Smooth muscle cell (in vitro differentiated cells): ENCODE results near the gene SS18. TPM values are rescaled to one million over a fixed set of nuclear protein-coding genes. Genes with fewer than 3 reads are reported as not detected.
A peak's percentile ranks its signal among the peaks of the same experiment; 100 is the strongest.

Experiments
- DNase-seq: peaks from one replicate; lab custom pipeline; 2025; ENCODE audit not compliant: unreplicated experiment; lab: John Stamatoyannopoulos, UW
- H2AFZ ChIP-seq: fragments of 200-600 bp; sonication (generic); 2 replicates; pipeline ENCODE4 v1.6.0; 2016; ENCODE audit warnings: antibody characterized with exemption, low read depth, mild to moderate bottlenecking
- H3F3A ChIP-seq: fragments of 200-600 bp; sonication (generic); 2 replicates; pipeline ENCODE4 v1.6.0; 2017; ENCODE audit warnings: antibody characterized with exemption, low read depth
- H3K27ac ChIP-seq: fragments of 200-600 bp; sonication (generic); 2 replicates; pipeline ENCODE4 v1.5.1; 2016; ENCODE audit warnings: low read depth, mild to moderate bottlenecking
- H3K27me3 ChIP-seq: fragments of 200-600 bp; sonication (generic); 2 replicates; pipeline ENCODE4 v1.6.1; 2016; ENCODE audit warnings: low read depth, mild to moderate bottlenecking
- H3K36me3 ChIP-seq: fragments of 200-600 bp; sonication (generic); 2 replicates; pipeline ENCODE4 v1.5.1; 2016; ENCODE audit warnings: low read depth
- H3K4me1 ChIP-seq: fragments of 200-600 bp; sonication (generic); 2 replicates; pipeline ENCODE4 v1.5.1; 2016; ENCODE audit warnings: low read depth
- H3K4me2 ChIP-seq: fragments of 200-600 bp; sonication (generic); 2 replicates; pipeline ENCODE4 v1.6.0; 2016; ENCODE audit warnings: mild to moderate bottlenecking
- H3K4me3 ChIP-seq: fragments of 200-600 bp; sonication (generic); 2 replicates; pipeline ENCODE4 v1.5.1; 2016; ENCODE audit warnings: mild to moderate bottlenecking
- H3K79me2 ChIP-seq: fragments of 200-600 bp; sonication (generic); 2 replicates; pipeline ENCODE4 v1.6.0; 2016; ENCODE audit warnings: low read depth, mild to moderate bottlenecking
- H3K9ac ChIP-seq: fragments of 200-600 bp; sonication (generic); 2 replicates; pipeline ENCODE4 v1.6.0; 2016; ENCODE audit warnings: low read depth
- H3K9me3 ChIP-seq: fragments of 200-600 bp; sonication (generic); replicated peaks from 2 replicates; pipeline ENCODE4 v1.5.1; 2016; ENCODE audit warnings: low read depth
- H4K20me1 ChIP-seq: fragments of 200-600 bp; sonication (generic); 2 replicates; pipeline ENCODE4 v1.6.0; 2016; ENCODE audit warnings: low read depth
- CTCF ChIP-seq: fragments of 200-600 bp; sonication (generic); IDR thresholded peaks from 2 replicates; pipeline ENCODE4 v1.5.1; 2017; ENCODE audit warnings: borderline replicate concordance, mild to moderate bottlenecking, antibody characterized with exemption; ENCODE audit not compliant: insufficient read depth, poor library complexity, severe bottlenecking
- WGBS: methylation state at CpG from one replicate; pipeline ENCODE4 v1.1.7; 2016; ENCODE audit warnings: low lambda C conversion rate; 5-methylcytosine and 5-hydroxymethylcytosine counted together
- polyA plus RNA-seq: library from polyadenylated mRNA; unstranded; fragments of >200 nt; fragmentation: Nextera tagmentation; extraction: Ambion mirVana; gene quantifications from 2 replicates; pipeline ENCODE4 v1.2.1, GENCODE V29; 2016
- total RNA-seq: library from RNA; depleted of rRNA; stranded (reverse); fragments of >200 nt; gene quantifications from 2 replicates; pipeline ENCODE4 v1.2.3, GENCODE V29; 2014

The SS18 gene
- total and polyA plus RNA-seq, 2 experiments from 2014 or later = 109 to 180 TPM

- Histone ChIP-seq H4K20me1 (peaks cover 72% of the 10 kb centered on the region), H3F3A (no peaks in the 10 kb centered on the region), H3K4me3 (no peak overlapping the region), H3K9ac (no peak overlapping the region), H3K36me3 (peaks cover 40% of the 10 kb centered on the region), H2AFZ (no peak overlapping the region), H3K79me2 (peaks cover 98% of the 10 kb centered on the region), H3K9me3 (no peaks in the 10 kb centered on the region), H3K4me1 (no peaks in the 10 kb centered on the region), H3K4me2 (no peak overlapping the region), H3K27me3 (no peaks in the 10 kb centered on the region), H3K27ac (no peak overlapping the region)
- WGBS = 95% methylated on average over 2 of the region's 2 CpGs
- DNase-seq = no peak
- no peak for TF ChIP-seq CTCF
Measured at GRCh38 chr18:26071725-26072124, 18.7 kb downstream of the SS18 start.

GRCh38 chr18:26071020-26071419, 19.4 kb downstream of the SS18 start:
- Histone ChIP-seq H4K20me1 (peaks cover 71% of the 10 kb centered on the region), H3K4me2 (no peak overlapping the region), H3K4me1 (no peaks in the 10 kb centered on the region), H3K36me3 (peaks cover 39% of the 10 kb centered on the region), H2AFZ (no peak overlapping the region), H3K9ac (no peak overlapping the region), H3K27ac (no peak overlapping the region), H3F3A (no peaks in the 10 kb centered on the region), H3K79me2 (peaks cover 98% of the 10 kb centered on the region), H3K27me3 (no peaks in the 10 kb centered on the region), H3K4me3 (no peak overlapping the region), H3K9me3 (no peaks in the 10 kb centered on the region)
- TF ChIP-seq CTCF = no peak
- DNase-seq = no peak

- H3K9me3 ChIP-seq = no peaks in the 10 kb centered on the region
- no peak for TF ChIP-seq CTCF
- no peak overlapping the region for H3K4me3 ChIP-seq
- H3K27me3 ChIP-seq = no peaks in the 10 kb centered on the region
- peaks cover 12% of the 10 kb centered on the region for H3F3A ChIP-seq
- H3K4me2 ChIP-seq = peak overlapping the region; percentile 21
- H2AFZ ChIP-seq = no peak overlapping the region
- peaks cover 78% of the 10 kb centered on the region for H3K79me2 ChIP-seq
- peaks cover under 1% of the 10 kb centered on the region for H3K36me3 ChIP-seq
- 90% methylated on average over 2 of the region's 2 CpGs for WGBS
- peak overlapping the region; percentile 93 for H3K27ac ChIP-seq
- H3K9ac ChIP-seq = peak overlapping the region; percentile 34
- peaks cover 15% of the 10 kb centered on the region for H3K4me1 ChIP-seq
- no peak for DNase-seq
- H4K20me1 ChIP-seq = peaks cover 47% of the 10 kb centered on the region
Measured at GRCh38 chr18:26059357-26059756, 31.1 kb downstream of the SS18 start.

- no peak overlapping the region for H3K4me3 ChIP-seq
- WGBS = 13% methylated on average over 7 of the region's 7 CpGs
- no peak for TF ChIP-seq CTCF
- H3K27ac ChIP-seq = peak overlapping the region; percentile 93
- H4K20me1 ChIP-seq = peaks cover 49% of the 10 kb centered on the region
- H3K4me1 ChIP-seq = peaks cover 15% of the 10 kb centered on the region
- H3K9ac ChIP-seq = peak overlapping the region; percentile 45
- H3K36me3 ChIP-seq = peaks cover 12% of the 10 kb centered on the region
- H2AFZ ChIP-seq = no peak overlapping the region
- H3K27me3 ChIP-seq = no peaks in the 10 kb centered on the region
- H3K79me2 ChIP-seq = peaks cover 72% of the 10 kb centered on the region
- H3K4me2 ChIP-seq = peak overlapping the region; percentile 67
- no peak for DNase-seq
- no peaks in the 10 kb centered on the region for H3K9me3 ChIP-seq
- H3F3A ChIP-seq = peaks cover 12% of the 10 kb centered on the region
Measured at GRCh38 chr18:26057344-26057773, 33.1 kb downstream of the SS18 start.
